Measurements from ENCODE around the gene UBB.

Gene UBB

GRCh38 chr17:16380640-16381495, at the start of gene UBB:
TSS of gene UBB (plus strand) at chr17:16381091. CDS start at chr17:16381908, 817 bp downstream.
- peak within 1 kb of the TSS; percentile 94 for H3K27ac ChIP-seq

DNA sequence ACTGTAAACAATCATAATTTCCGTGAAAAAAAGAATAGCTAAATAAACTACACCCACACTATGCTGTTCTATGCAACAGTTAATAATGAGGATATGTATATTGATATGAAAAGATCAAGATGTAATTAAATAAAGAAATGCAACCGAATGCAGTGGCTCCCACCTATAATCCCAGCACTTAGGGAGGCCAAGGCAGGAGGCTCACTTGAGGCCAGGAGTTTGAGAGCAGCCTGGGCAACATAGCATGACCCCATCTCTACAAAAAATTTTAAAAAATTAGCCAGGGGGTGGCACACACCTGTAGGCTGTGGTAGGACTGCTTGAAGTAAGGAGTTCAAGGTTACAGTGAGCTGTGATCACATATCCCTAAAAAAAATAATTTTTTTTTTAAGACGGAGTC, 42.5 kb upstream of the UBB start:
- TF ChIP-seq, protein P1, sequence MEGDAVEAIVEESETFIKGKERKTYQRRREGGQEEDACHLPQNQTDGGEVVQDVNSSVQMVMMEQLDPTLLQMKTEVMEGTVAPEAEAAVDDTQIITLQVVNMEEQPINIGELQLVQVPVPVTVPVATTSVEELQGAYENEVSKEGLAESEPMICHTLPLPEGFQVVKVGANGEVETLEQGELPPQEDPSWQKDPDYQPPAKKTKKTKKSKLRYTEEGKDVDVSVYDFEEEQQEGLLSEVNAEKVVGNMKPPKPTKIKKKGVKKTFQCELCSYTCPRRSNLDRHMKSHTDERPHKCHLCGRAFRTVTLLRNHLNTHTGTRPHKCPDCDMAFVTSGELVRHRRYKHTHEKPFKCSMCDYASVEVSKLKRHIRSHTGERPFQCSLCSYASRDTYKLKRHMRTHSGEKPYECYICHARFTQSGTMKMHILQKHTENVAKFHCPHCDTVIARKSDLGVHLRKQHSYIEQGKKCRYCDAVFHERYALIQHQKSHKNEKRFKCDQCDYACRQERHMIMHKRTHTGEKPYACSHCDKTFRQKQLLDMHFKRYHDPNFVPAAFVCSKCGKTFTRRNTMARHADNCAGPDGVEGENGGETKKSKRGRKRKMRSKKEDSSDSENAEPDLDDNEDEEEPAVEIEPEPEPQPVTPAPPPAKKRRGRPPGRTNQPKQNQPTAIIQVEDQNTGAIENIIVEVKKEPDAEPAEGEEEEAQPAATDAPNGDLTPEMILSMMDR (conservative IDR thresholded peaks at IDR 0.05) = no peak
- no peak overlapping the region for H3K27ac ChIP-seq

More at GRCh38 chr17:16380640-16381495, at the start of gene UBB:
- TF ChIP-seq, protein P1 (conservative IDR thresholded peaks at IDR 0.05) = no peak

DNA sequence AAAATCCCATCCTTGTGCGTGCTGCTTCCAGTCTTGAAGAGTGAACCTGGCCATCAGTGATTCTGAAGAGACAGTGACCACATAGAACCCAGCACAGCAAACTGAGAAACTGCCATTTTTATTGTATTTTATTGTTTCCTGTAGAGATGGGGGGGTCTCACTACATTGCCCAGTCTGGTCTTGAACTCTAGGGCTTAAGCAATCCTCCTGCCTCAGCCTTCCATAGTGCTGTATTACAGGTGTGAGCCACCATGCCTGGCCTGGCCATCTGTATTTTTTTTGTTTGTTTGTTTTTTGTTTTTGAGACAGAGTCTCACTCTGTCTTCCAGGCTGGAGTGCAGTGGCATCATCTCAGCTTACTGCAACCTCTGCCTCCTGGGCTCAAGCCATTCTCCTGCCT, 41.5 kb upstream of the UBB start:
- TF ChIP-seq, protein P1 (conservative IDR thresholded peaks at IDR 0.05) = no peak
- H3K27ac ChIP-seq = peak overlapping the region; percentile 18; the same call in 1 of the 2 replicates

DNA sequence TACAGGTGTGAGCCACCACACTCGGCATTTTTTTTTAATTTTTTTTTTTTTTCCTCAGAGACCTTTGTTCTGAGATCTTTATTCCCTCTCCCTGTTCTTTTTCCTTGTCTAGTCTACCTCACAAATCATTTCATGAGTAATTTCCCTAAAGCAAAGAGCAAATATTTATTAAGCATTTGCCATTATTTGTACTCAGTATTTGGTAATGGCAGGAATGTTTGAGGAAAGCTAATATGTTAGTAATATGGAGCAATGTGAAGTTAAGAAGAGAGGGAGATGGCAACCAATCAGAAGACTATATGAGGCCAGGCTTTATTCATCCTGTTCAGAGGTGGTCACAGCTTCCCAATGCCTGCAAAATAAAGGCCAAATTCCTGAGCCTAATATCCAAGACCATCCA, 40.9 kb upstream of the UBB start:
- TF ChIP-seq, protein P1 (conservative IDR thresholded peaks at IDR 0.05) = no peak
- H3K27ac ChIP-seq = peak overlapping the region; percentile 18; the same call in 1 of the 2 replicates

DNA sequence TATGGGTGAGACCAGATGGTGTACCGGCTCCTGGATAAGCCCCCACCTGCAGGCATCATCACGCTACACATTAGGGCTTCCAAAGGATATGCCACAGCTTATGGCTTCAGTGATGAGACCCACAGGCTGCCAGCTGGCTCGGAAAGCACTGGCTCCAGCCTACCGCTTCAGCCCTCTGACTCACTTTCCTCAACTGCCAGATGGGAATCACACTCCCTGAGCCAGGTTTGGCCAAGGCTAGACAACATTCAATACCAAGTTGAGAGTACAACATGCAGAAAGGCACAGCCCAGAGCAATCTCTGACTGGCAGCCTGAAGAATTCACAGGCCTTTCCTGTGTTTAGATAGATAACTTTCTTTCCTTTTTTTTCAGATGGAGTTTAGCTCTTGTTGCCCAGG, 37.9 kb upstream of the UBB start:
- H3K27ac ChIP-seq = no peak overlapping the region
- TF ChIP-seq, protein P1 (conservative IDR thresholded peaks at IDR 0.05) = no peak

- no peak overlapping the region for H3K27ac ChIP-seq
- TF ChIP-seq, protein P1 (conservative IDR thresholded peaks at IDR 0.05) = no peak
Measured at GRCh38 chr17:16343569-16343968, 37.3 kb upstream of the UBB start.

GRCh38 chr17:16345565-16345964, 35.3 kb upstream of the UBB start:
- H3K27ac ChIP-seq = no peak overlapping the region
- TF ChIP-seq, protein P1 (conservative IDR thresholded peaks at IDR 0.05) = no peak
